GM12874 (cell line): ENCODE results near the gene CHSY1.

Source experiments
- CTCF ChIP-seq: IDR thresholded peaks from 2 replicates; pipeline ENCODE4 v1.5.1; 2011; ENCODE audit warnings: low read depth, mild to moderate bottlenecking, control low read depth, low read length, moderate library complexity; ENCODE audit not compliant: insufficient read depth

Gene CHSY1

GRCh38 chr15:101153801-101154656 is 97.8 kb downstream of the CHSY1 start:
- no peak for TF ChIP-seq CTCF

GRCh38 chr15:101152914-101153313 is 98.9 kb downstream of the CHSY1 start:
- TF ChIP-seq CTCF: peak; percentile 68

- TF ChIP-seq CTCF: no peak
Observed at GRCh38 chr15:101151288-101151687, 100.6 kb downstream of the CHSY1 start.

GRCh38 chr15:101150723-101151040 is 101.2 kb downstream of the CHSY1 start:
- no peak for TF ChIP-seq CTCF

- TF ChIP-seq CTCF: no peak
Observed at GRCh38 chr15:101149864-101150722, 101.8 kb downstream of the CHSY1 start.

GRCh38 chr15:101148881-101149664 is 102.8 kb downstream of the CHSY1 start:
- no peak for TF ChIP-seq CTCF
